Measurements from ENCODE around the gene KLHL1.

KLHL1 gene

GRCh38 chr13:69951412-69951811 lies 156.8 kb downstream of the KLHL1 start:
- no peak for TF ChIP-seq CTCF (IDR thresholded peaks at IDR 0.05)

- no peak for TF ChIP-seq CTCF (IDR thresholded peaks at IDR 0.05)
These were observed 158.1 kb downstream of the KLHL1 start for GRCh38 chr13:69950160-69950559.

- no peak for TF ChIP-seq CTCF (IDR thresholded peaks at IDR 0.05)
These were observed 160.2 kb downstream of the KLHL1 start for GRCh38 chr13:69948016-69948415.

- TF ChIP-seq CTCF (IDR thresholded peaks at IDR 0.05) = no peak
These were observed 160.7 kb downstream of the KLHL1 start for GRCh38 chr13:69947582-69947981.

- no peak for TF ChIP-seq CTCF (IDR thresholded peaks at IDR 0.05)
These were observed 161.7 kb downstream of the KLHL1 start for GRCh38 chr13:69946511-69946910.

- peak; percentile 16; the same call in 1 of the 2 replicates for TF ChIP-seq CTCF (IDR thresholded peaks at IDR 0.05)
These were observed 173.2 kb downstream of the KLHL1 start for GRCh38 chr13:69935043-69935442.

- TF ChIP-seq CTCF (IDR thresholded peaks at IDR 0.05) = no peak
These were observed 180.0 kb downstream of the KLHL1 start for GRCh38 chr13:69928262-69928661.

- TF ChIP-seq CTCF (IDR thresholded peaks at IDR 0.05) = no peak
These were observed 187.1 kb downstream of the KLHL1 start for GRCh38 chr13:69921156-69921555.
